ENCODE measurements around the gene NUCKS1. TPM values are rescaled to one million over a fixed set of nuclear protein-coding genes. Genes with fewer than 3 reads are reported as not detected.

Gene NUCKS1
- polyA plus RNA-seq, 3 donors, result 15.3 to 71.1 (median 36.1) TPM

DNA sequence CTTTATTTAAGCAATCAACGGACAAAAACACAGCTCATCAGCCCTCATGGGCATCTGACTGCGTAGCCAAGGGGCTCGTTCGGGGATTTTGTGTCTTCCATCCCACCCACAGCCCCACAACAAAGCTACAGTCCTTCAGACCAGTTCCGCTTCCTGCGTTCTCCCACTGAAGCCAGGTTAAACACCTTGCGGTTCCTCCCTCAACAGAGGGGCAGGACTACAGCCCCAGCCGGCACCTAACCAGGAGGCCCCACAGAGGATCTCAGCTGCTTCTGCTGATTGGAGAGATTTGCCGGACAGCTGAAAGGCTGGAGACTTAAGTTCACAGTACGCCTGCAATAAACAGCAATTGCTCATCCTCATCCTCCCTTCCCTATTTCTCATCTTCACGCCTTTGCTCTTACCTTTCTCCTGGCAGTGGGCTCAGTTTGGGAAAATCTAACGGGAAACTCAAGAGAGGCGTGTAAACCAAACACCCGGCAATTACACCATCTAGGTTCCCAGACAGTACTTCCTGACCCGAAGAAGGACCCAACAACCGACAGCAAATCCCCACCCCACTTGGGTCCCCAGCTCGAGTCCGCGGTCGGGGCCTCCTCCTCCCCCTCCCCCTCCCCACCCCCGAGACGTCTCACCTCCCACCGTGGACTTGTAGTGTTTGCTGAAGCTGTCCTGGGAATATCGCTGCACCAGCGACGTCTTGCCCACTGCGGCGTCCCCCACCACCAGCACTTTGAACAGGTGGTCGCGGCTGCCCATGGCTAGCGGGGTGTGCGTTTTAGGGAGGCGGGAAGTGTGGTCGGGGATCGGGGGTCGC lies 24.4 kb upstream of the NUCKS1 start:
- 15 to 18% (median 15%) methylated on average over 35 to 36 of the region's 36 CpGs for WGBS, 3 donors
- H3K27ac ChIP-seq (ENCODE audit: low read depth, low read length), result no peak overlapping the region

DNA sequence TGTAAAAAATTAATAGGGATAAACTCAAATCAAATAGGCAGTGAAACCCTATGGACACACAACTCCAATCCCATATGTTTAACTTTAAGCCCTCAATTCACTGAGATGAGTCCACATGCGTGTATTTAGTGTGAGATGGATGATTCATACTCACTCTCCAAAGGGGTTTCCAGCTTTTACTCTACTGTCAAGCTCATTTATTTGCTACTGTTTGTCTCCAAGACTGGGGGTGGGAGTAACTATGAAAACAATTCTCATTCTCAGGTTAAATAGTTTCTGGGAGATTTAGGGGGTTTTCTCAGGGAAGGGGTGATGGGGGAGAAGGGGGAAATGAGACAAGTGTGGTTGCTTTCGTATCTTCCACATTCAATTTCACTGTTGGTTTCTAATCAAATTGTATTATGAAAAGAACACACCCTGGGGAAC lies 22.6 kb upstream of the NUCKS1 start:
- 86 to 91% (median 87%) methylated on average over 2 of the region's 2 CpGs for WGBS, 3 donors
- H3K27ac ChIP-seq (ENCODE audit: low read depth, low read length), result no peak overlapping the region

DNA sequence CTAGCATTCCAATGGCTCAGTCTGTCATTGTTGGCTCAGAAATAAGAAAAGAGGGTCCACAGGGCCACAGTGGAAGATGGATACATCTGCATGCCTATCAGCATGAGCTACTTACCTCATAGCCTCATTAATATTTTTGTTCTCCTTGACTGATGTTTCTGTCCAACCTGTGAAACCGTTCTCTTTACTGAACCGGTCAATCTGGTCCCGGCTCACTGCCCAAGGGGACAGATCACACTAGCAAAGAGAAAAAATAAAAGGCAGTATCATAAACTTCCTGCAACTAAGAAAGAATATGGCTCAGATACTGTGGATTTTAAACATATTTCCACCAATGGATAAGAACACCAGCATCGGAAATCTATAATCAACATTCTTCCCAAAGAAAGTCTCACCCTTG lies 20.6 kb upstream of the NUCKS1 start:
- WGBS, 3 donors, result 83 to 94% (median 92%) methylated on average over 4 of the region's 4 CpGs

DNA sequence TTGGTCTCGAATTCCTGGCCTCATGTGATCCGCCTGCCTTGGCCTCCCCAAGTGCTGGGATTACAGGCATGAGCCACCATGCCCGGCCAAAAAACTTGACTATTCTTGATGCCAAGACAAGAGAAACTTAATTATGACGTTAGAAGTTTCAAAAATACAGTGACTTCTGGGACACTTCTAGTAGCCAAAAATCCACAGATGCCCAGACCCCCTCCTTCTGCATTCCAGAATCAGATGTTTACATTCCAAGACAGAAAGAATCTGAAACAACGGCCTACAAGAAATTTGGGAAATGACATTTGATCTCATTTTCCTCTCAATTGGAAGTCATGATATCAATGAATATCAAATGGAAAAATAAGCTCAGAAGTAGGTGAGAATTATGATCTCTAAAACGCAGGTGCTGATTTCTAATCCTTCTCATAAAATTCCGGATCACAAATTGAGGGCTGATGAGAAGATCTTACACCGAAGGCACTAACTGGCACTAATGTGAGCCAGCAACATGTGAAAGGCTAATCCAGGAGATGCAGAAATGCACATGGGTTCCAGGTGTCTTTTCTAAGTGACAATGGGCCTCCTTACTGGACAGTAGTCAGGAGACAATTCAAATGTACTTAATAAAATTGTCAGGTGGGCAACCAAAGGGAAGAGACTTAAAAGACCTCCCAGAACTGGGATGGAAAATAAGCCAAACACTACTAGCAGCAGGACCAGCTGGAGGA lies 19.8 kb upstream of the NUCKS1 start:
- 76 to 86% (median 81%) methylated on average over 8 of the region's 8 CpGs for WGBS, 3 donors
- H3K27ac ChIP-seq (ENCODE audit: low read depth, low read length), result no peak overlapping the region

More for the DNA sequence above, 20.6 kb upstream of the NUCKS1 start:
- H3K27ac ChIP-seq (ENCODE audit: low read depth, low read length), result no peak overlapping the region

DNA sequence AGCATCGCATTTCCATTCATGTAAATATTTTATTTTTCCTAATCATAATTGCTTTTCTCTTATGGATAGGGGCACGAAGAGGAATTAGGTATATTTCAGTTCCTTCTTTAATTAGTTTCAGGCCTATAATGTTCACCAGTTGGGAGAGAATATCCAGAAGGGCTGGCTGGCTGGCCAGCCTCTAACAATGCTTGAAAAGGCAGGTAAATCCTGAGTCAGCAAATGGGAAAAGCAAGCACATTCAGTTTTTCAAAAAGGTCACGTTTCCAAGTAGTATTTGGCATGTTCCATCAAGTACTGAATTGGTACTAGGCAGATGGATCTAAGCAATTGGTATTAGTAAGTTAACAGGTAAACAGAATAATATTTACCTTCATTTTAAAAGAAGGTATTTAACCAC lies 17.3 kb upstream of the NUCKS1 start:
- H3K27ac ChIP-seq (ENCODE audit: low read depth, low read length), result no peak overlapping the region
- 72 to 87% (median 84%) methylated on average over 3 of the region's 3 CpGs for WGBS, 3 donors

DNA sequence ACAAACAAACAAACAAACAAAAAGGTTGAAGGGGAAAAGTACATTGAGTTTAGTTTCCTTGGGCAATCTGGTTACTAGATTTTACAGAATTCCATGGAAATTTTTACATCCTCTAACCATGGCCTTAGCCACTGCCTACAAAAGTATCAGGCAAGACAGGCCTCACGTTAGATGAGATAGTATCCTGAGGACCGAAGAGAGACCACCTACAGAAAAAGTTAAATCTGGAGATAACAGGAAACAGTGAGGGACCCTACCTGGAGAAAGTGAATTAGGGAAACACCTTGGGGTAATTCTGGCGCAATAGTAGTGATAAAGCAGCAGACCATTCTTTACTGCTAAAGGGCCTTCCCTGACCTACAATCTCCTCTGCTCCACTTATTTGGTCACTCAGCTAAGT lies 16.6 kb upstream of the NUCKS1 start:
- no peak overlapping the region for H3K27ac ChIP-seq (ENCODE audit: low read depth, low read length)
- WGBS, 3 donors, result 51 to 93% (median 91%) methylated on average over 3 of the region's 3 CpGs

DNA sequence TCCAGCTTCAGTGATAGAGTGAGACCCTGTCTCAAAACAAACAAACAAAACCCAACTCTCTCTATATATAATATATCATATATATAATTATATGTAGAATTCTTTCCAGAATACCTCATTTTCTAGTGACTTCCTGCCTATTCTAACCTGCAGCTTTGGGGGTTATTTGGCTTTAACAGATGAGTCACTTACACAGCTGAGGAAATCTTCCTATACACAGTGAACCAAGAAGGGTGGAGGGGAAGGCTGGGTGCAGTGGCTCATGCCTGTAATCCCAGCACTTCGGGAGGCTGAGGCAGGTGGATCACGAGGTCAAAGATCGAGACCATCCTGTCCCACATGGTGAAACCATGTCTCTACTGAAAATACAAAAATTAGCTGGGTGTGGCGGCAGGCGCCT lies 16.1 kb upstream of the NUCKS1 start:
- H3K27ac ChIP-seq (ENCODE audit: low read depth, low read length), result no peak overlapping the region
- WGBS, 3 donors, result 66 to 74% (median 70%) methylated on average over 5 of the region's 5 CpGs

DNA sequence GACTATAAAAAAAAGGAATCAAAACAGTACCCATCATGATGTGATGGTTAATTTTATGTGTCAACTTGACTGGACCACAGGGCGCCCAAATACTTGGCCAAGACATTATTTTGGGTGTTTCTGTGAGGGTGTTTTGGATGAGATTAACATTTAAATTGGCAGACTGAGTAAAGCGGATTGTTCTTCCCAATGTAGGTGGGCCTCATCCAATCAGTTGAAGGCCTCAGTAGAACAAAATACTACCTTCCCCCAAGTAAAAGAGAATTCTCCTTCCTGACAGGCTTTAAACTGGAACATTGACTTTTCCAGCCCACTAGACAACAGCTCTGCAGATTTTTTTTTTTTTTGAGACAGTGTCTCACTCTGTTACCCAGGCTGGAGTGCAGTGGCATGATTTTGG lies 14.6 kb upstream of the NUCKS1 start:
- H3K27ac ChIP-seq (ENCODE audit: low read depth, low read length), result no peak overlapping the region
- WGBS, 3 donors, result 94 to 99% (median 95%) methylated on average over 2 of the region's 2 CpGs

DNA sequence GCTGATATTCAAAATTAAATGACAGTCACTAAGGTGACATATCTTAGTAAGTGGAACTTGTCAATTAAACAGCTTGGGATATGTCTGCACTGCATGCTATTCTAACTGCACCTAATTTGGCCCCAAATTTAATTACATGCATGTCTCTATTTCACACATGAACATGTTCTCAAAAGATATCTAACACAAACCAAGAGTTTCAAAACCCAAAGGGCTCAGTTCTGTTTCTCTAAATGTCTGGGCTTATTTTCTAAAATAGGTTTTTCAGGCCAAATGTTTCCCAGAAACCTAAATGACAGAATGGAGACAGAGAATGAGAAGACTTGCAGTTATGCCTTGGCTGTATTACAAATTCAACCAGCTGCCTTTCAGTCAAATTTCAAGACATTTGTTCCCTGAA lies 14.0 kb upstream of the NUCKS1 start:
- H3K27ac ChIP-seq (ENCODE audit: low read depth, low read length), result no peak overlapping the region

DNA sequence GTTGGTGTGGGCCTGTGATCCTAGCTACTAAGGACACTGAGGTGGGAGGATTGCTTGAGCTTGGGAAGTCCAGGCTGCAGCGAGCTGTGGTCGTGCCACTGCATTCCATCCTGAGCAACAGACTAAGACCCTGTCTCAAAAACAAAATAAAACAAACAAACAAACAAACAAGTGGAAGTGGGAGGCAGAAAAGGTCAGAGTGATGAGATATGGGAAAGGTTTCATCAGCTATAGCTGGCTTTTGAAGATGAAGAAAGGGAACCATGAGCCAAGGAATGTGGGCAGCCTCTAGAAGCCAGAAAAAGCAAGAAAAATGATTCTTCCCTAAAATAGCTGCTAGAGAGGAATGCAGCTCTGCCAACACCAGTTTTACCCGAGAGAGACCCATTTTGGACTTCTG lies 10.6 kb upstream of the NUCKS1 start:
- H3K27ac ChIP-seq (ENCODE audit: low read depth, low read length), result no peak overlapping the region
- 81 to 90% (median 84%) methylated on average over 3 of the region's 3 CpGs for WGBS, 3 donors

DNA sequence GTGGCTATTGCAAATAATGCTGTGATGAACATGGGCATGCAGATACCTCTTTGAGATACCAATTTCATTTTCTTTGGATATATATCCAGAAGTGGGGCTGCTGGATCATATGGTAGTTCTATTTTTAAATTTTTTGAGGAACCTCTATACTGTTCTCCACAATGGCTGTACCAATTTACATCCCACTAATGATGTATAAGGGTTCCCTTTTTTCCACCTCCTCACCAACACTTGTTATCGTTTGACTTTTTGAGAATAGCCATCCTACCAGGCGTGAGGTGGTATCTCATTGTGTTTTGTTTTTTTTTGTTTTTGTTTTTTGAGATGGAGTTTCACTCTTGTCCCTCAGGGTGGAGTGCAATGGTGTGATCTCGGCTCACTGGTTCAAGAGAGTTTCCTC lies 6.6 kb upstream of the NUCKS1 start:
- 93 to 97% (median 94%) methylated on average over 3 of the region's 3 CpGs for WGBS, 3 donors
- H3K27ac ChIP-seq (ENCODE audit: low read depth, low read length), result no peak overlapping the region

DNA sequence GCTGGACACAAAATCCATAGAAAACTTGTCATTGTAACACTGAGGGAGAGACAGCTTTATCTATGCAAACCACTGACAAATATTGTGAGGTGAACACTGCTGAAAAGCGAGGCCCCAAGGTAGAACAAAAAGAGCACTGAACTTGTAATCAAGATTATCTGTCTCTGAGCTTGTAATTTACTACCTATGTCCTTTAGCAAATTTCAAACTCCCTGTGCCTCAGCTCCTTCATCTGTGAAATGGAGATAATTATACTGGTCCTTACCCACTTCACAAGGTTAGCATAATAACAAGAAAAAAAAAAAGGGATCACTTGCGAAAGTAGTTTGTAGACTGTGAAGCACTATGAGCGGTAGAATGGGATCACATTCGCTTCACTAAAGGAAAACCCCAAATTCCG lies 4.9 kb upstream of the NUCKS1 start:
- no peak overlapping the region for H3K27ac ChIP-seq (ENCODE audit: low read depth, low read length)
- 72 to 83% (median 83%) methylated on average over 5 of the region's 5 CpGs for WGBS, 3 donors

DNA sequence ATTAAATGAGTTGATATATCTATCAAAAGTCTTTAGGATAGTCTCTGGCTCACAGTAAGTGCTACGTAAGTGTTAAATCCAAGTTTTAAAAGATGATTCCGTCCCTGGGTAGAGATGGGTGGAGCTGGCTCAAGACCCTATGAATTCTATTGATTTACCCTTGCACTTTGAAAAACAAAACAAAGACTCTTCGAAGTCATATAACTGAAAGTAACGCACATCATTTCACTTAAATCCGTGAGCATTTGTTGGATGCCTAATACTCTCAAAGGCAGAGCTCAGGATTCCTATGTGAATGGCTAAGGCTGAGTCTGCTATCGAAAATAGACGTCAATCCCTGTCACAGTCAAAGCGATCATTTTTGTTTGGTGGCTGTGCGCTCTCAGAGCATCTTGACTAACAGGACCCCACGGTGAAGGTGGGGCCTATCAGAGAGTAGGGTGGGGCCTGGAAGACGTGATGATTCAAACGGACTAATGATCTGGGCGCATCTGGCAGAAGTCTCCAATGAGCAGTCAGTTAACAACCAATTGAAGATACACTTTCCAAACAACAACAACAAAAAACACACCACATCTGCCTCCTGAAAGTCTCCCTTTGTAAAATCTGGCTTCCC lies 1.2 kb upstream of the NUCKS1 start:
- no peak overlapping the region for H3K27ac ChIP-seq (ENCODE audit: low read depth, low read length)

DNA sequence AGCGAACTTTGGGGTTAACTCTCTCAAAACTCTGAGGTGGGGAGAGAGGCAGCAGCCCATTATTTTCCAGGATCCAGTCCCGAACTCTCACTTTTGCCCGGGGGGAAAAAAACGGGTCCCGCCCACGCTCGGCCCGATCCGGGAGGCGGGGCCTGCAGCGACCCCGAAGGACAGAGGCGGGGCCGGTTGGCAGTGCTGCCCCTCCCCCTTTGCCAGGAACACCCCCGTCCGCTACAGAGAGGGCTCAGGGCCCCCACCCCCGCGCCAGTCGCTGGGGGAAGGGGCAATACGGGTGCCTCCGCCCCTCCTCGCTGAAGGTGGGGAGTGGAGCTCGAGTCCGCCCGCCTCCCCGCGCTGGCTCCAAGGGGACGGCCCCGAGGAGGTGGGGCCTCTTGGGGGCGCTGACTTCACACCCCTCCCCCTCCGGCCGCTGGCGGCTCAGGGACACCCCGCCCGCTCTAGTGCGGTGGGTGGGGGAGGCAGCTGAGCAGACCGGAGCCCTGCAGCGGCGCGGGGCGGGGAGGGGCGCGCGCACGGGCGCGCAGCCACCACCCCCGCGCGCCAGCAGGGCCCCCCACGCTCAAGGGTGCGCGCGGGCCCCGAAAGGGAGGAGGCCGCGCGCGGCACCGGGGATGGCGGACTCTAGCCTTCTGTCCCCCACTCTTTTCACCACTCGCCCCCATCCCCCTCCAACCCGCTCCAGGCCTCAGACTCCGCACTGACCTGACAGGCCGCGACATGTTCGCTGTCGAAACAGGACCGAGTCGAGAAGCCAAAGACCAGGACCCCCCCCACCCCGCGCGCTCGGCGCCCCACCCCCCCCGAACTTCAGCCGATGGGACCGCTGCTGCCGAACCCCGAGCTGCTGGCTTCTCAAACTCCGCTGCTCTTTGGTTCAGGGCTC lies 496 bp downstream of the NUCKS1 start:
- peak overlapping the region; percentile 70 for H3K27ac ChIP-seq (ENCODE audit: low read depth, low read length)
- WGBS, 3 donors, result 1 to 2% (median 1%) methylated on average over 40 to 75 of the region's 81 CpGs

More for the DNA sequence above, 1.2 kb upstream of the NUCKS1 start:
- 72 to 80% (median 78%) methylated on average over 13 of the region's 13 CpGs for WGBS, 3 donors

DNA sequence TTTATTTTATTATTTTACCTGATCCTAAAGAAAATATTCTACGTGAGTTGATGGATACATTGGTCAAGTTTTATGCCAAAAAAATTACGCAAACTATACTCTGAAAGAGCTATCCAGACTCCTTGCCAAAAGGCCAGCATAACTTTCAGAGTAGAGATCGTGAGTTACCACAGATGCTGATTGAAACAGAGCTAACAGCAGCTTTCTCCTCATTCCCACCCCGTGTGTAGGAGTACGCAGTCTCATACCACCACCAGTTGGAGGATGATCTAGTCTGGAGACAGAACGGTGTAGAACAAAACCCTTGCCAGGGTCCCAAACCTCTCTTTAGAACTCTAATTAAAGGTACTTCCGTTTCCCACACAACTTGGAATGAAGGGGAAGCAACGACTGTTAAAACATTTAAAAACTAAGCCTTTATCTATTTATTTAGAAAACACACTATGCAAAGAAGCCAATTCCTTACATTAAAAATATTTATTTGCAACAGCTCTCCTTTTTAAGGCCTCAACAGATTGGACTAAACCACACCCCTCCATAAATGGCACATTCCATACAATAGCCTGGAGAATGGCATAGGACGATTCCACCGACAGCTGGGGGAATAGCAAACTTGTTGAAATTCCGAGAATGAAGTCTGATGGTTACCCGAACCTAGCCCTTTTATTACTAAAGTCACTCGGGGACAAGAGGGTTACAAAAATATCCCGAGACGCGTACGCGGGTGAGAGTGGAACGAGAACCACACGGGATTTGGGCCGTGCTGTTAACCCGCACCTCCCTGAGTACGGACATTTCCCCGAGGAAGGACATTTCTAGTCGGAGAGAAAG lies 1.4 kb downstream of the NUCKS1 start:
- peak overlapping the region; percentile 70 for H3K27ac ChIP-seq (ENCODE audit: low read depth, low read length)
- 1 to 2% (median 1%) methylated on average over 25 of the region's 25 CpGs for WGBS, 3 donors

DNA sequence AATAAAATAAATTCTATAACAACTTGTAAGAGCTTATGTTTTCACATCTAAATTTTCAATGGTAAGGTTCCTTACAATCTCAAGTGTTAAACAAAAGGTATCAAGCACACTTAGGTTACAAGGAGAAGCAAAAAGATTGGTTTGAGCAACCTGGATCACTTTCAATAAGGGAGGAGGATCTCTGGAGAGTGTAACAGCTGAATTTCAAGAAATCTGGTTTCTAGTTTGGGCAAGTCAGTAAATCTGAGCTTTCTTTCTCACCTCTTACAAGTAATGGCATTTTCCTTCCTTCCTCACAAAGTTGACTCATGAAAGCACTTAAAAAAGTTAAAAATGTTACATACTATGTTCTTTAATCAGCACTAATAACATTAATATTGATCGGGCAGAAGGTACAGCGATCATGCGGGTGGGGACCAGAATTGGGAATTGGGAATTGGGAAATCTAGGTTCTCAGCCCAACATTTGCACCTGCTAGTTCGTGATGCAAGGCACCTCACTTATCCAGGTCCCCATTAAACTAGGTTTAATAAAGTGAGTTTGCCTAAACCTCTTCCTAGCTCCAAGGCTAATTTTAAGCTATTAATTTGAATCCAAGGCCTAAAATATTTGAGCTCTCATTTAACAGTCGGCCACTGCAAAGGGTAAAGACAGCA lies 3.1 kb downstream of the NUCKS1 start:
- no peak overlapping the region for H3K27ac ChIP-seq (ENCODE audit: low read depth, low read length)
- 57 to 71% (median 62%) methylated on average over 5 of the region's 5 CpGs for WGBS, 3 donors

DNA sequence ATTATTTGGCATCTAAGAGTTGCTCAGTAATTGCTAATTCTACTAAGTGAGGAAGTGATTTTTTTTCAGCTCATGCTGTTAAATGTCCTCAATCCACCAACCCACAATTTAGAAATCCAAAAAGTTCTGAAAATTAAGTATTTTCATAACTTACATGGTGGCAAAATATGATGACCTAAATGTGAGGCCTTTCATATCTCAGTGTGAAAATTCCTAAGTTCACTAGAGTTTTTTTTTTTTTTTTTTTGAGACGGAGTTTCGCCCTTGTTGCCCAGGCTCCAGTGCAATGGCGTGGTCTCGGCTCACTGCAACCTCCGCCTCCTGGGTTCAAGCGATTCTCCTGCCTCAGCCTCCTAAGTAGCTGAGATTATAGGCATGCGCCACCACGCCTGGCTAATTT lies 5.6 kb downstream of the NUCKS1 start:
- WGBS, 3 donors, result 93 to 97% (median 95%) methylated on average over 7 to 8 of the region's 8 CpGs

More for the DNA sequence above, 5.6 kb downstream of the NUCKS1 start:
- H3K27ac ChIP-seq (ENCODE audit: low read depth, low read length), result no peak overlapping the region
